ENCODE measurements around the gene MRPS18A. TPM values are rescaled to one million over a fixed set of nuclear protein-coding genes. Genes with fewer than 3 reads are reported as not detected.

The MRPS18A gene
- total RNA-seq, 1 donor from 2014 or later = 34.5 TPM

DNA sequence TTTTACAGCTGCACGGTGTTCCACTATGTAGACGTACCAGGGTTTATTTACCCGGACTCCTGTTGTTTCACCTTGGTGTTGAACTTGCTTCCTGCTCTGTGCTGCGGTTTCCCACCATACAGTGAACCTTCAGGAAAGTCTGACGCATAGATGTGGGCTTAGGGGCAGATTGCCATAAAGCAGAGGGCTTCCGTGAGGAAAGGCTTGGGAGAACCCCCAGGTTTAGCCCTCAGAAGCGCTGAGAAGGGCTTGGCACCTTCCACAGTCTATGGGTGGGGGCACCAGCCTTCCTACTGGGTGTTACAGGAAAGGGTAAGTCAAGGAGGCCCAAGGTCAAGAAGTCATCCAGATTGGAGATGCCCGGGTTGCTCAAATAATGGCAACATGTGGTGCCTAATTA, 19.2 kb upstream of the MRPS18A start:
- no peaks in the 10 kb centered on the region for H3K36me3 ChIP-seq
- no peak for DNase-seq (ENCODE audit: low spot score)
- H3K27me3 ChIP-seq = no peaks in the 10 kb centered on the region
- no peaks in the 10 kb centered on the region for H4K20me1 ChIP-seq (ENCODE audit: low read depth)
- H3K4me2 ChIP-seq = no peak overlapping the region
- peaks cover 42% of the 10 kb centered on the region for H3K4me1 ChIP-seq
- H3K27me3 Mint-ChIP-seq (ENCODE audit: insufficient read depth, low read depth) = peaks cover 15% of the 10 kb centered on the region
- no peaks in the 10 kb centered on the region for H3K36me3 Mint-ChIP-seq
- H3F3A ChIP-seq (ENCODE audit: low read depth) = peaks cover 37% of the 10 kb centered on the region
- no peaks in the 10 kb centered on the region for H3K79me2 ChIP-seq (ENCODE audit: low read depth)
- peak overlapping the region; percentile 19 for H3K27ac Mint-ChIP-seq
- H3K9ac ChIP-seq = no peak overlapping the region
- no peak overlapping the region for H2AFZ ChIP-seq (replicated peaks)
- peaks cover 67% of the 10 kb centered on the region for H3K4me1 Mint-ChIP-seq
- H3K9me3 ChIP-seq (ENCODE audit: low read depth) = no peaks in the 10 kb centered on the region
- no peaks in the 10 kb centered on the region for H3K9me3 Mint-ChIP-seq
- peak overlapping the region; percentile 51 for H3K4me3 Mint-ChIP-seq
- TF ChIP-seq, protein P1, sequence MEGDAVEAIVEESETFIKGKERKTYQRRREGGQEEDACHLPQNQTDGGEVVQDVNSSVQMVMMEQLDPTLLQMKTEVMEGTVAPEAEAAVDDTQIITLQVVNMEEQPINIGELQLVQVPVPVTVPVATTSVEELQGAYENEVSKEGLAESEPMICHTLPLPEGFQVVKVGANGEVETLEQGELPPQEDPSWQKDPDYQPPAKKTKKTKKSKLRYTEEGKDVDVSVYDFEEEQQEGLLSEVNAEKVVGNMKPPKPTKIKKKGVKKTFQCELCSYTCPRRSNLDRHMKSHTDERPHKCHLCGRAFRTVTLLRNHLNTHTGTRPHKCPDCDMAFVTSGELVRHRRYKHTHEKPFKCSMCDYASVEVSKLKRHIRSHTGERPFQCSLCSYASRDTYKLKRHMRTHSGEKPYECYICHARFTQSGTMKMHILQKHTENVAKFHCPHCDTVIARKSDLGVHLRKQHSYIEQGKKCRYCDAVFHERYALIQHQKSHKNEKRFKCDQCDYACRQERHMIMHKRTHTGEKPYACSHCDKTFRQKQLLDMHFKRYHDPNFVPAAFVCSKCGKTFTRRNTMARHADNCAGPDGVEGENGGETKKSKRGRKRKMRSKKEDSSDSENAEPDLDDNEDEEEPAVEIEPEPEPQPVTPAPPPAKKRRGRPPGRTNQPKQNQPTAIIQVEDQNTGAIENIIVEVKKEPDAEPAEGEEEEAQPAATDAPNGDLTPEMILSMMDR (IDR thresholded peaks at IDR 0.05) = no peak
- TF ChIP-seq EZH2 (IDR thresholded peaks at IDR 0.05) (no peak), EZH2phosphoT487 (IDR thresholded peaks at IDR 0.05) (no peak)
- H3K4me3 ChIP-seq = no peak overlapping the region
- H3K27ac ChIP-seq = no peak overlapping the region

DNA sequence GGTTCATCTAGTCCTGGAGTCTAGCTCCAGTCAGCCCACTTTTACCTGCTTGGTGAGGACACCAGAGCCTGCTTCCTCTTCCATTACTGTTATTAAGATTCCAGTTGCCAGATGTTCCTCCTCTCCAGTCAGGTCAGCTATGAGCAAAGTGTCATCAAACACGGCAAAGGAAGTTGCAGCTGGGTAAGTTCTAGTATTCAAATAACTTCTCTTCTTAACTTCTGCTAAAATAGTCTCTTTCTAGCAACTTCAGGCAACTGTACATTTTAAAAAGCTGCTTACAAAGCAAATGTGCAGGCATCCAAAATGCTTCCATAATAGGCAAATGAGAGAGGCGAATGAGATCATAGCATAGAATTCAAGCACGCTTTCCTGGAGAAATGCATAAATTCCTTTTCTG, 18.4 kb upstream of the MRPS18A start:
- TF ChIP-seq, protein P1 (IDR thresholded peaks at IDR 0.05) = no peak
- no peak for TF ChIP-seq EZH2 (IDR thresholded peaks at IDR 0.05)
- no peak for TF ChIP-seq EZH2phosphoT487 (IDR thresholded peaks at IDR 0.05)
- H3K27me3 Mint-ChIP-seq (ENCODE audit: insufficient read depth, low read depth) = peaks cover 15% of the 10 kb centered on the region
- Histone ChIP-seq H3K4me3 (no peak overlapping the region), H3K27ac (no peak overlapping the region), H3K36me3 (no peaks in the 10 kb centered on the region), H3K9me3 (ENCODE audit: low read depth) (no peaks in the 10 kb centered on the region), H3K9ac (no peak overlapping the region), H3K4me2 (no peak overlapping the region), H3K27me3 (no peaks in the 10 kb centered on the region), H3F3A (ENCODE audit: low read depth) (peaks cover 44% of the 10 kb centered on the region), H4K20me1 (ENCODE audit: low read depth) (no peaks in the 10 kb centered on the region), H3K4me1 (peaks cover 50% of the 10 kb centered on the region), H2AFZ (replicated peaks) (no peak overlapping the region), H3K79me2 (ENCODE audit: low read depth) (no peaks in the 10 kb centered on the region)
- H3K36me3 Mint-ChIP-seq = no peaks in the 10 kb centered on the region
- H3K4me1 Mint-ChIP-seq = peaks cover 74% of the 10 kb centered on the region
- H3K4me3 Mint-ChIP-seq = peak overlapping the region; percentile 52
- H3K27ac Mint-ChIP-seq = peak overlapping the region; percentile 55
- H3K9me3 Mint-ChIP-seq = no peaks in the 10 kb centered on the region
- DNase-seq (ENCODE audit: low spot score) = no peak

DNA sequence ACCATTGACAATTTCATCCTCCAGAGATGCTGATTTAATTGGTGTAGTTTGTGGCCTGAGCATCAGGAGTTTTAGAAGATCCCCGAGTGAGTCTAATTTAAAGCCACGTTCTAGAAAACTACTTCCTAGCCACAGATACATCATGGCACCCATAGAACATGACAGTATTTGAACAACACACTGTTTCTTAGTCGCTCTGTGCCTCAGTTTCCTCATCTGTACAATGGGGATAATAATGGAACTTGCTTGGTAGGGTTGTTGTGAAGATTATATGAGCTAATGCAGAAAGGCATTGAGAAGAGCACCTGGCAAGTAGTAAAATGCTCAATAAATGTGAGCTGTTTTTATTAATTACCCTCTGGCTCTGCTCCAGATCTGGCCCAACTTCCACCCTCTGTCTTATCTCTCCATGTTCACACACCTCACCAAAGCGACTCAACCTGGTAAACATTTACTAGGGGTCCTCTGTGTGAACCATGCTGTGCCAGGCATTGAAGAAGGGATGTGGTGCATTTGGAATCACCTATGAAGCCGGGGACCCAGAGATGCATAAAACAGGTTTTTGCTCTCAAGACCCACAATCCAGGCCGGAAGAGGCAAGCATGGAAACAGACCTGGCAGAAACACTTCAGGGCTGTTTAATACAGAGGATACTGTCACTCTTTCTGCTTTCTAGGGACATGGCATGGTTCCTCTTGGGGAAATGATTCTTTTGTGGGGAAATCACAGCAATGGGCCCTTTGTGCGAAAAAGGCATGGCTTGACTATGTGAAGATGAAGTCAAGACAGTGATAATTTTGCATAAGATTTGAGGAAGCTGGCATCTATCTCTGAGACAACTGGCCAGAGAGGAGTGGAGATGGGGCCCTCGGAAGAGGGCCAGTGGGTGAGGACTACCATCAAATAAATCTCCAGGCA, 16.2 kb upstream of the MRPS18A start:
- Mint-ChIP-seq H3K9me3 (no peaks in the 10 kb centered on the region), H3K4me3 (no peak overlapping the region), H3K27me3 (ENCODE audit: insufficient read depth, low read depth) (peaks cover 6% of the 10 kb centered on the region), H3K27ac (peak overlapping the region; percentile 97), H3K4me1 (peaks cover 80% of the 10 kb centered on the region), H3K36me3 (no peaks in the 10 kb centered on the region)
- TF ChIP-seq, protein P1 (IDR thresholded peaks at IDR 0.05) = no peak
- no peak for TF ChIP-seq EZH2 (IDR thresholded peaks at IDR 0.05)
- no peak for TF ChIP-seq EZH2phosphoT487 (IDR thresholded peaks at IDR 0.05)
- Histone ChIP-seq H3K36me3 (no peaks in the 10 kb centered on the region), H3K79me2 (ENCODE audit: low read depth) (no peaks in the 10 kb centered on the region), H2AFZ (replicated peaks) (no peak overlapping the region), H3K4me1 (peaks cover 58% of the 10 kb centered on the region), H3F3A (ENCODE audit: low read depth) (peaks cover 50% of the 10 kb centered on the region), H3K27ac (peak overlapping the region; percentile 91), H4K20me1 (ENCODE audit: low read depth) (no peaks in the 10 kb centered on the region), H3K4me2 (peak overlapping the region; percentile 60), H3K9me3 (ENCODE audit: low read depth) (no peaks in the 10 kb centered on the region), H3K27me3 (no peaks in the 10 kb centered on the region), H3K4me3 (no peak overlapping the region), H3K9ac (no peak overlapping the region)
- no peak for DNase-seq (ENCODE audit: low spot score)
